Neural cell (in vitro differentiated cells): Measurements from ENCODE around the gene DOCK2. TPM values are rescaled to one million over a fixed set of nuclear protein-coding genes. Genes with fewer than 3 reads are reported as not detected.

Experiments used
- H2AFZ ChIP-seq: fragments of 200-600, 300-800 bp; sonication (generic), shearing (Covaris generic); 2 replicates; pipeline ENCODE4 v1.6.0; 2014; ENCODE audit warnings: low read depth, mild to moderate bottlenecking, antibody characterized with exemption, low read length, moderate library complexity
- H3F3A ChIP-seq: fragments of 200-600 bp; shearing (Covaris generic); 2 replicates; pipeline ENCODE4 v1.6.1; 2016; ENCODE audit warnings: mild to moderate bottlenecking, moderate library complexity, mixed read lengths, antibody characterized with exemption, low read length; ENCODE audit not compliant: insufficient read depth, poor library complexity, severe bottlenecking
- H3K27ac ChIP-seq: fragments of 200-600, 300-800 bp; sonication (generic), shearing (Covaris generic); 2 replicates; pipeline ENCODE4 v1.5.1; 2014; ENCODE audit warnings: mild to moderate bottlenecking, low read length, moderate library complexity
- H3K27me3 ChIP-seq: fragments of 300-800, 200-600 bp; sonication (generic), shearing (Covaris generic); 2 replicates; pipeline ENCODE4 v1.6.0; 2014; ENCODE audit warnings: mild to moderate bottlenecking, low read depth, low read length, moderate library complexity; ENCODE audit not compliant: insufficient read depth
- H3K36me3 ChIP-seq: fragments of 300-800, 200-600 bp; sonication (generic), shearing (Covaris generic); 2 replicates; pipeline ENCODE4 v1.5.1; 2014; ENCODE audit warnings: mild to moderate bottlenecking, antibody characterized with exemption, low read length, moderate library complexity; ENCODE audit not compliant: insufficient read depth
- H3K4me2 ChIP-seq: fragments of 300-800, 200-600 bp; sonication (generic), shearing (Covaris generic); 2 replicates; pipeline ENCODE4 v1.6.0; 2014; ENCODE audit warnings: mild to moderate bottlenecking, low read length
- H3K4me3 ChIP-seq: fragments of 300-800, 200-600 bp; sonication (generic), shearing (Covaris generic); 2 replicates; pipeline ENCODE4 v1.5.1; 2014; ENCODE audit warnings: mild to moderate bottlenecking, low read length, moderate library complexity
- H3K79me2 ChIP-seq: fragments of 200-600 bp; shearing (Covaris generic); replicated peaks from 2 replicates; pipeline ENCODE4 v1.6.0; 2014; ENCODE audit warnings: mild to moderate bottlenecking, low read length, moderate library complexity; ENCODE audit not compliant: insufficient read depth
- H3K9ac ChIP-seq: fragments of 300-800, 200-600 bp; sonication (generic), shearing (Covaris generic); 2 replicates; pipeline ENCODE4 v1.6.1; 2016; ENCODE audit warnings: mild to moderate bottlenecking, low read length, mixed read lengths
- H3K9me2 ChIP-seq: fragments of 200-600 bp; shearing (Covaris generic); 2 replicates; pipeline ENCODE4 v1.6.1; 2016; ENCODE audit warnings: mild to moderate bottlenecking, low read length, mixed read lengths; ENCODE audit not compliant: insufficient read depth
- H3K9me3 ChIP-seq: fragments of 200-600, 300-800 bp; sonication (generic), shearing (Covaris generic); 2 replicates; pipeline ENCODE4 v1.6.1; 2016; ENCODE audit warnings: mild to moderate bottlenecking, mixed run types, low read length, moderate library complexity, mixed read lengths
- H4K20me1 ChIP-seq: fragments of 200-600 bp; shearing (Covaris generic); 2 replicates; pipeline ENCODE4 v1.6.1; 2016; ENCODE audit warnings: mild to moderate bottlenecking, mixed run types; ENCODE audit not compliant: insufficient read depth
- EP300 ChIP-seq: fragments of 450-650 bp; conservative IDR thresholded peaks from 2 replicates; pipeline ENCODE4 v1.6.1; 2014; ENCODE audit warnings: antibody characterized with exemption, mild to moderate bottlenecking, moderate library complexity; ENCODE audit not compliant: poor library complexity, severe bottlenecking
- EZH2 ChIP-seq: fragments of 200-600, 300-800 bp; shearing (Covaris generic), sonication (generic); IDR thresholded peaks from 2 replicates; pipeline ENCODE4 v1.6.1; 2014; ENCODE audit warnings: antibody characterized with exemption, low read length, borderline replicate concordance, mild to moderate bottlenecking; ENCODE audit not compliant: insufficient read depth, poor library complexity, severe bottlenecking
- MXI1 ChIP-seq: fragments of 450-650 bp; conservative IDR thresholded peaks from 2 replicates; pipeline ENCODE4 v1.6.1; 2014; ENCODE audit warnings: antibody characterized with exemption, mild to moderate bottlenecking; ENCODE audit not compliant: poor library complexity, severe bottlenecking
- POLR2AphosphoS5 ChIP-seq: IDR thresholded peaks from 2 replicates; pipeline ENCODE4 v1.6.1; 2012
- RAD21 ChIP-seq: fragments of 450-650 bp; conservative IDR thresholded peaks from 2 replicates; pipeline ENCODE4 v1.6.1; 2014; ENCODE audit warnings: antibody characterized with exemption, mild to moderate bottlenecking, moderate library complexity
- SMC3 ChIP-seq: fragments of 450-650 bp; conservative IDR thresholded peaks from 2 replicates; pipeline ENCODE4 v1.6.1; 2014; ENCODE audit warnings: antibody characterized with exemption, mild to moderate bottlenecking, moderate library complexity; ENCODE audit not compliant: poor library complexity
- TAF1 ChIP-seq: IDR thresholded peaks from 2 replicates; pipeline ENCODE4 v1.6.1; 2012; ENCODE audit warnings: low read depth
- polyA plus RNA-seq: library from polyadenylated mRNA; depleted of rRNA; stranded (reverse); fragments of >200 nt; gene quantifications from 2 replicates; pipeline ENCODE4 v1.2.3, GENCODE V29; 2014
- TF ChIP-seq, protein P1 (sequence below): IDR thresholded peaks from 2 replicates; pipeline ENCODE4 v1.6.1; 2012; ENCODE audit warnings: borderline replicate concordance
- TF ChIP-seq, protein P2 (sequence below): fragments of 450-650 bp; IDR thresholded peaks from 2 replicates; pipeline ENCODE4 v1.5.1; 2014; ENCODE audit warnings: antibody characterized with exemption, mild to moderate bottlenecking, moderate library complexity; ENCODE audit not compliant: poor library complexity, severe bottlenecking

The DOCK2 gene
- polyA plus RNA-seq, 1 donor from 2014 or later, result 0.15 TPM

DNA sequence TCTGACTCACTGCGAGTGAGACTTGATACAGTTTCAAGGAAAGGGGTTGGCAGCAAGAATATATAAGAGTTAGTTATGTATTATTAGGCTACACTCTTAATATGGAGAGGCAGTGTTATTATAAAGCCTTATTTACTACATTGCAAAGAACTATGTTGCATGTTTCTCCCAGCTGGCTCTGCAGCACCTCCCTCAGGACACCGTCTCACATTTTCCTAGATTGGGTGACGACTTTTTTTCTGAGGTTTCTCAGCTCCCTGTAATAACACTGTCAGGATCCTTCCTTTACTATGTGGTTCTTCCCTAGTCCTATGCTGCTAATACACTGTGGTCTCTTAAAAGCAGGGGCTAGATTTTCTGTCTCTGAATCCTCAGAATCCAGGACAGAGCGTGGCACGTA, 189.5 kb downstream of the DOCK2 start:
- no peak overlapping the region for H3K9ac ChIP-seq
- no peaks in the 10 kb centered on the region for H3K9me2 ChIP-seq
- H3F3A ChIP-seq, result no peaks in the 10 kb centered on the region
- no peaks in the 10 kb centered on the region for H3K27me3 ChIP-seq
- H3K9me3 ChIP-seq, result no peaks in the 10 kb centered on the region
- no peak overlapping the region for H2AFZ ChIP-seq
- H4K20me1 ChIP-seq, result no peaks in the 10 kb centered on the region
- no peak overlapping the region for H3K27ac ChIP-seq
- H3K36me3 ChIP-seq, result no peaks in the 10 kb centered on the region
- no peak overlapping the region for H3K4me2 ChIP-seq
- TF ChIP-seq POLR2AphosphoS5 (no peak), EP300 (no peak), RAD21 (no peak), EZH2 (no peak), TAF1 (no peak), SMC3 (no peak), MXI1 (no peak)
- TF ChIP-seq, protein P1, sequence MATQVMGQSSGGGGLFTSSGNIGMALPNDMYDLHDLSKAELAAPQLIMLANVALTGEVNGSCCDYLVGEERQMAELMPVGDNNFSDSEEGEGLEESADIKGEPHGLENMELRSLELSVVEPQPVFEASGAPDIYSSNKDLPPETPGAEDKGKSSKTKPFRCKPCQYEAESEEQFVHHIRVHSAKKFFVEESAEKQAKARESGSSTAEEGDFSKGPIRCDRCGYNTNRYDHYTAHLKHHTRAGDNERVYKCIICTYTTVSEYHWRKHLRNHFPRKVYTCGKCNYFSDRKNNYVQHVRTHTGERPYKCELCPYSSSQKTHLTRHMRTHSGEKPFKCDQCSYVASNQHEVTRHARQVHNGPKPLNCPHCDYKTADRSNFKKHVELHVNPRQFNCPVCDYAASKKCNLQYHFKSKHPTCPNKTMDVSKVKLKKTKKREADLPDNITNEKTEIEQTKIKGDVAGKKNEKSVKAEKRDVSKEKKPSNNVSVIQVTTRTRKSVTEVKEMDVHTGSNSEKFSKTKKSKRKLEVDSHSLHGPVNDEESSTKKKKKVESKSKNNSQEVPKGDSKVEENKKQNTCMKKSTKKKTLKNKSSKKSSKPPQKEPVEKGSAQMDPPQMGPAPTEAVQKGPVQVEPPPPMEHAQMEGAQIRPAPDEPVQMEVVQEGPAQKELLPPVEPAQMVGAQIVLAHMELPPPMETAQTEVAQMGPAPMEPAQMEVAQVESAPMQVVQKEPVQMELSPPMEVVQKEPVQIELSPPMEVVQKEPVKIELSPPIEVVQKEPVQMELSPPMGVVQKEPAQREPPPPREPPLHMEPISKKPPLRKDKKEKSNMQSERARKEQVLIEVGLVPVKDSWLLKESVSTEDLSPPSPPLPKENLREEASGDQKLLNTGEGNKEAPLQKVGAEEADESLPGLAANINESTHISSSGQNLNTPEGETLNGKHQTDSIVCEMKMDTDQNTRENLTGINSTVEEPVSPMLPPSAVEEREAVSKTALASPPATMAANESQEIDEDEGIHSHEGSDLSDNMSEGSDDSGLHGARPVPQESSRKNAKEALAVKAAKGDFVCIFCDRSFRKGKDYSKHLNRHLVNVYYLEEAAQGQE, result no peak
- TF ChIP-seq, protein P2, sequence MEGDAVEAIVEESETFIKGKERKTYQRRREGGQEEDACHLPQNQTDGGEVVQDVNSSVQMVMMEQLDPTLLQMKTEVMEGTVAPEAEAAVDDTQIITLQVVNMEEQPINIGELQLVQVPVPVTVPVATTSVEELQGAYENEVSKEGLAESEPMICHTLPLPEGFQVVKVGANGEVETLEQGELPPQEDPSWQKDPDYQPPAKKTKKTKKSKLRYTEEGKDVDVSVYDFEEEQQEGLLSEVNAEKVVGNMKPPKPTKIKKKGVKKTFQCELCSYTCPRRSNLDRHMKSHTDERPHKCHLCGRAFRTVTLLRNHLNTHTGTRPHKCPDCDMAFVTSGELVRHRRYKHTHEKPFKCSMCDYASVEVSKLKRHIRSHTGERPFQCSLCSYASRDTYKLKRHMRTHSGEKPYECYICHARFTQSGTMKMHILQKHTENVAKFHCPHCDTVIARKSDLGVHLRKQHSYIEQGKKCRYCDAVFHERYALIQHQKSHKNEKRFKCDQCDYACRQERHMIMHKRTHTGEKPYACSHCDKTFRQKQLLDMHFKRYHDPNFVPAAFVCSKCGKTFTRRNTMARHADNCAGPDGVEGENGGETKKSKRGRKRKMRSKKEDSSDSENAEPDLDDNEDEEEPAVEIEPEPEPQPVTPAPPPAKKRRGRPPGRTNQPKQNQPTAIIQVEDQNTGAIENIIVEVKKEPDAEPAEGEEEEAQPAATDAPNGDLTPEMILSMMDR, result no peak
- no peak overlapping the region for H3K4me3 ChIP-seq
- no peaks in the 10 kb centered on the region for H3K79me2 ChIP-seq

DNA sequence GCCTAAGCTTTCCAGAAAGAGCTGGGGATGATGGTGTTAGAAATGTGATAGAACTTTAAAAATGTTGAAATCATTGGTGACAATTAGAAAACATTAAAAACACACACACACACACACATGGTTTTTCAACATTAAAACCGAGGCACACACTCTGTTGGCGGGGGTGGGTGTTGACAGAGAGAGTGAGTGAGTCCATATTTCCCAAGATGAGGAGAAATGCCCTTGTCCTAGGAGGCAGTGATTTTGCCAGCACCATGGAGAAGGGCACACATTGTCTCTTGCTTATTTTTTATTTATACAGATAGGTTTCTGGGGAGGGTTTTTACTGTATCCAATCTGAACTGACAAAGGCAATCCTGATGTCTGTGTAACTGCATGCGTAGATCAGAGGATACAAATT, 190.7 kb downstream of the DOCK2 start:
- H3K4me3 ChIP-seq, result no peak overlapping the region
- H3K9ac ChIP-seq, result no peak overlapping the region
- no peaks in the 10 kb centered on the region for H3K27me3 ChIP-seq
- no peaks in the 10 kb centered on the region for H4K20me1 ChIP-seq
- no peaks in the 10 kb centered on the region for H3F3A ChIP-seq
- no peaks in the 10 kb centered on the region for H3K79me2 ChIP-seq
- H2AFZ ChIP-seq, result no peak overlapping the region
- H3K9me2 ChIP-seq, result no peaks in the 10 kb centered on the region
- no peak overlapping the region for H3K4me2 ChIP-seq
- no peak for TF ChIP-seq POLR2AphosphoS5
- TF ChIP-seq EP300, result no peak
- no peak for TF ChIP-seq TAF1
- TF ChIP-seq RAD21, result no peak
- no peak for TF ChIP-seq MXI1
- TF ChIP-seq EZH2, result no peak
- TF ChIP-seq, protein P1, result no peak
- TF ChIP-seq SMC3, result no peak
- TF ChIP-seq, protein P2, result no peak
- no peak overlapping the region for H3K27ac ChIP-seq
- no peaks in the 10 kb centered on the region for H3K9me3 ChIP-seq
- no peaks in the 10 kb centered on the region for H3K36me3 ChIP-seq
